WERI-Rb-1 (cell line): ENCODE results near the gene C4orf51.

Experiments
- DNase-seq: peaks from one replicate; pipeline ENCODE4 v3.0.0-alpha.2; 2020
- H3K27ac ChIP-seq: fragments of 250-450 bp; sonication (Bioruptor Pico); 2 replicates; pipeline ENCODE4 v1.5.1; 2020; ENCODE audit warnings: mild to moderate bottlenecking, moderate library complexity
- H3K27me3 ChIP-seq: fragments of 250-450 bp; sonication (Bioruptor Pico); 2 replicates; pipeline ENCODE4 v1.5.1; 2021; ENCODE audit warnings: mild to moderate bottlenecking, low read depth, moderate library complexity; ENCODE audit not compliant: insufficient read depth, severe bottlenecking
- H3K36me3 ChIP-seq: fragments of 250-450 bp; sonication (Bioruptor Pico); 2 replicates; pipeline ENCODE4 v1.5.1; 2020; ENCODE audit warnings: mild to moderate bottlenecking, moderate library complexity
- H3K4me3 ChIP-seq: 2 replicates; pipeline ENCODE4 v1.5.1; 2011; ENCODE audit warnings: low read depth, mild to moderate bottlenecking, control low read depth, low read length
- H3K9me3 ChIP-seq: fragments of 250-450 bp; sonication (Bioruptor Pico); 2 replicates; pipeline ENCODE4 v1.5.1; 2021; ENCODE audit warnings: mild to moderate bottlenecking, moderate library complexity; ENCODE audit not compliant: severe bottlenecking
- CTCF ChIP-seq: IDR thresholded peaks from 2 replicates; pipeline ENCODE4 v1.5.1; 2011; ENCODE audit warnings: low read depth, mild to moderate bottlenecking, control low read depth, inconsistent platforms, low read length

The C4orf51 gene

DNA sequence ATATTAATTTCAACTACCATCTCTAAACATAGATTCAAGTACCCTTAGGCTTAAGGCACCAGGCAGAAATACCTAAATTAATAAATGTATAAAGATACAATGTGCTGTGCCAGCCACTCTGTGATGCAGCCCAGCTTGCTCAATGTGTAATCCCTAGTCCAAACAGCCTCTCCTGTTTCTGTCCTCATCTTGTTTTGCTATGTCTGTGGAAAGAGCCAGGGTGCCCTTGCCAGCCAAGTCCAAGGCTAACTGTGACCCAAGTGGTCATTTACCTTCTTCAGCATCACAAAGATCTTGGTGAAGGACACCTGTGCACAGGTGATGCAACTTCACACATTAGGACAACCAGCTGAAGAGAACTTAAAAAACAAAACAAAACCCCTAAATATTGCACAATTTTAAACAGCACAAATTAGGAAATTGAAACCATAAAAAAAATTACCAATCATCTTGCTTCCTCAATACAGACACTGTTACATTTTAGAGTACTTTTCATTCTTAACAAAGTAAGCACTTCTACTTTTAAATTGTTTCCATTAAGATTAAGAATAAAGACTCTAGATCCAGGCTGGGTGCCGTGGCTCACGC is 89.6 kb downstream of the C4orf51 start:
- Histone ChIP-seq H3K27me3 (no peaks in the 10 kb centered on the region), H3K4me3 (no peak overlapping the region), H3K27ac (no peak overlapping the region), H3K36me3 (peaks cover 51% of the 10 kb centered on the region), H3K9me3 (peaks cover 3% of the 10 kb centered on the region)
- DNase-seq = no peak
- TF ChIP-seq CTCF = no peak

DNA sequence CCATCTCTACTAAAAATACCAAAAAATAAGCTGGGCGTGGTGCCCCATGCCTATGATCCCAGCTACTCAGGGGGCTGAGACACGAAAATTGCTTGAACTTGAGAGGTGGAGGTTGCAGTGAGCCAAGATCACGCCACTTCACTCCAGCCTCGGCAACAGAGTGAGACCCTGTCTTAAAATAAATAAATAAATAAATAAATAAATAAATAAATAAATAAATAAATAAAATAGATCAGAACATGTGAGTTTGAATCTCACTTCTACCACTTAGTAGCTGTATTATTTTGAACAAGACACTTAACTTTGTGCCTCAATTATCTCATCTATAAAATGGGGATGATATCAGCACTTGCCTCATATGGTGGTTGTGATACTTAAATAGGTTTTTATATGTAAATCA is 90.2 kb downstream of the C4orf51 start:
- Histone ChIP-seq H3K9me3 (peaks cover 3% of the 10 kb centered on the region), H3K36me3 (peaks cover 50% of the 10 kb centered on the region), H3K4me3 (no peak overlapping the region), H3K27ac (no peak overlapping the region), H3K27me3 (no peaks in the 10 kb centered on the region)
- TF ChIP-seq CTCF = no peak
- DNase-seq = no peak

- Histone ChIP-seq H3K27me3 (no peaks in the 10 kb centered on the region), H3K9me3 (peaks cover 3% of the 10 kb centered on the region), H3K36me3 (peaks cover 52% of the 10 kb centered on the region), H3K27ac (no peak overlapping the region), H3K4me3 (no peak overlapping the region)
- no peak for DNase-seq
- no peak for TF ChIP-seq CTCF
Measured at GRCh38 chr4:145772347-145772746, 92.4 kb downstream of the C4orf51 start.

DNA sequence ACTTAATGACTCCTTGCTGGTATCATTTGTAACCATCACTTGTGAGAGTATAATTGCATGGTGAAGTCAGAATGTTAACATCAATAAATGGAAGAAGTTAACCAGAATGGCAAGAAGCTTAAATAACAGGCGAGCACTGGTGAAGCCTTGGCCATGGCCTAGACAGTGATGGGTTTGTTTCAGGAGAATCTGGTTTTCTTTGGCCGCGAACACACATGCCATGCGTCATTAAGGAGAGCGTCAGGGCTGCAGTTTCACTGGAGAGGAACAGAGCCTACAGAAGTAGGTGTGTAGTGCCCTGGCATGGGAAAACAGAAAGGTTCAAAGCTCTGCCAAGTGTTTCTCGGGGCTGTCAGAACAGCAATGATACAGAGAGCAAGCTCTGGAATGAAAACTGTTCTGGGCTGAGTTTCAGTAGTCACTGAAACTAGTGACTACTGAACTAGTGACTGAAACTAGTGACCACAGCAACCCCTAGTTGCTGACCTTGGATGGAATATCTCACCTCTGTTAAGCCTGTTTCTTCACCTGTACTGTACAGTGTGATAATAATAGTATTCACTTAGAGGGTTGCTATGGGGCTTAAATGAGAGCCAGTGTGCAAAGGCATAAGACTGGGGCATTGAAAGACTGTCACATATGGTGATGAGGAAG is 93.8 kb downstream of the C4orf51 start:
- no peak overlapping the region for H3K4me3 ChIP-seq
- H3K27ac ChIP-seq = no peak overlapping the region
- H3K9me3 ChIP-seq = no peaks in the 10 kb centered on the region
- H3K36me3 ChIP-seq = peaks cover 45% of the 10 kb centered on the region
- DNase-seq = no peak
- no peak for TF ChIP-seq CTCF
- no peaks in the 10 kb centered on the region for H3K27me3 ChIP-seq

DNA sequence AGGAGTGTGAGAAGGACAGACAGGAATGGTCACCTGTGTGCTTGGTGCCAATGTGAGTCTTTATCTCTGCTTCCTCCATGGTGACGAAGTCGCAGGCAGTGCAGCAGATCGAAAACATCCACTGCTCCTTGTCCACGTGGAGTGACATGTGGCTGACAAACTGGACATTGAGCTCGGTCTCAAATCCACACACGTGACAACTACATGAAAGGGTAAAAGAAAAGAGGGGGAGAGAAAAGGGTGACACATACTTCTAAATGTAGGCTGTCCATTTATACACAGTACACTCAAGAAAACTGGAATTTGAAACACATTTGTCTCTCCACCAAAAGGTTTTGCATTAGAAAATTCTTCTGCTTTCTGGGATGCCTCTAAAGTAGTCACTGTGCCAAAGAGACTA is 94.5 kb downstream of the C4orf51 start:
- Histone ChIP-seq H3K4me3 (no peak overlapping the region), H3K36me3 (peaks cover 50% of the 10 kb centered on the region), H3K27me3 (no peaks in the 10 kb centered on the region), H3K9me3 (no peaks in the 10 kb centered on the region), H3K27ac (no peak overlapping the region)
- no peak for DNase-seq
- TF ChIP-seq CTCF = no peak

- Histone ChIP-seq H3K27me3 (no peaks in the 10 kb centered on the region), H3K4me3 (no peak overlapping the region), H3K36me3 (peaks cover 50% of the 10 kb centered on the region), H3K9me3 (no peaks in the 10 kb centered on the region), H3K27ac (no peak overlapping the region)
- DNase-seq = no peak
- no peak for TF ChIP-seq CTCF
Measured at GRCh38 chr4:145775406-145775805, 95.5 kb downstream of the C4orf51 start.
